GM18499 (cell line): ENCODE data around the gene AACS.
"Not testable (repeated sequence)": the region's sequence is repeated elsewhere in the genome, so short reads cannot be mapped to it uniquely, and the experiment has no call there.

Experiments
- ATAC-seq: cut with Tn5 transposase; IDR thresholded peaks from one replicate; pipeline ENCODE4 v1.9.1; 2021; ENCODE audit warnings: moderate number of reproducible peaks; ENCODE audit not compliant: insufficient read depth, unreplicated experiment

Gene AACS

GRCh38 chr12:125089083-125089482 lies 23.8 kb downstream of the AACS start:
- ATAC-seq, result no peak

DNA sequence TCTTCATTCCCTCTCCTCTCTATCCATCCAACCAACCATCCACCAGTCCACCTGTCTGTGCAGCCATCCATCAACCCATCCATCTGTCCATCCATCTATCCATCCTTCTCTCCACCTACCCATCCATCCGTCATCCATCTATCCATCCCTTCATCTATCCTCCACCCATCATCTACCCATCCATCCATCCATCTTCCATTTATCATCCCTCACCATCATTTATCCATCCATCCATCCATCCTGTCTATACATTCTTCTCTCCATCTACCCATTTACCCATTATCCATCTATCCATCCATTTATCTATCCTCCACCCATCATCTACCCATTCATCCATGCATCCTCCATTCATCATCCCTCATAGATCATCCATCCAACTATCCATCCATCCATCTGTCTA lies 24.4 kb downstream of the AACS start:
- no peak for ATAC-seq

GRCh38 chr12:125090437-125090836 lies 25.2 kb downstream of the AACS start:
- no peak for ATAC-seq

- ATAC-seq, result no peak
Measured at GRCh38 chr12:125091401-125091800, 26.2 kb downstream of the AACS start.

- no peak for ATAC-seq
Measured at GRCh38 chr12:125092108-125092871, 27.1 kb downstream of the AACS start.

DNA sequence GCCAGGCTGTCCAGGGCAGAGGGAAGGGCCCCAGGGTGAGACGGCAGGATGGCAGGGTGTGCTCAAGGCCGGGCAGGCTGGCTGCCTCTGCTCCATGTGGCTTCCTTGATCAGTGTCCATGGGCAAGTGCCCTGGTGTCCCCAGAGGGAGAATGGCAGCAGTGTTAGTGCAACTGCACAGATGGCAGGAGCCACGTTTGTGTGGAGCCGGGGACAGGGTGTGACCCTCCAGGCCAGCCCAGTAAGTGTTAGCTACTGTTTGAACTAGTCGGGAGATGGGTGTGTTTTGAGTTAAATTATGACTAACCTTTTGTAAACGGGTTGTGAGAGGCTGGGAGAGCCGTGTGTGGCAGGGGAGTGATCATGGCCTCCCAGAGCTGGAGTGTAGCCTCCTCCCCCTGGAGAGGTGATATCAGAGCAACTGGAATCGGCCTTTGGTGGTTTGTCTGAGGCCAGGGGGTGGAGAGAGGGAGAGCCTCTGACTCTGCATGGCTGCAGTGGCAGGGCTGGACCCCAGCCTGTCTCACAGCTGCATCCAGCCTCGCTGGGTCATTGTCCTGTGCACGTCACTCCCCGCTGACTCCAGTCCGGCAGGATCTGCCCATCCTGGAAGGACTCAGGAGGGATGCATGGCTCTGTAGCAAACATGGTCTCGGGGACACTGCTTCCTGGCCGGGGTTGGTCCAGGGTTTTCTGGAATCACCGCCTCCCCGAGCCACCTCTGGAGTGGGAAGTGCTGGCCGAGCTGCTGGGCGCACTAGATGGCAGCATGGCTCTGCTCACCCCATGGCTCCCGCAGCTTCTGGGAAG lies 27.8 kb downstream of the AACS start:
- no peak for ATAC-seq

GRCh38 chr12:125093681-125094330 lies 28.6 kb downstream of the AACS start:
- no peak for ATAC-seq

GRCh38 chr12:125096894-125097293 lies 31.7 kb downstream of the AACS start:
- no peak for ATAC-seq

DNA sequence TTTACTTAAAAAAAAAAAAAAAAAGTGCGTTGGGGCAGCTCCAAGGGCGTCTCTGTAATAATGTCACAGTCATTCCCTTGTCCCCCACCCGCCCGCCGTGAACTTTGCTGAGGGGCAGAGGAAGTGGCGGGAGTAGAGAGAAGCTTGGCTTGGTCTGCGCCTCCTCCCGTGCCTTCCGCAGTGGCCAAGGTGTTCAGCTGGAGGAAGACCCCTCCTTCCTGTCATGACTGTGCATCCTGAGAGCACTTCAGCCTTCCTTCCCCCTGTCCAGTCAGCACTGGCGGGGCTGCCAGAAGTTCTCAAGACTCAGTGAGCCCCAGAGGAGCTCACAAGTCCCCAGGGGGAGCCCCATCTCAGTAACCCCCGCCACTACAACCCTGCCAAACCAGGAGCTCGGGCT lies 32.2 kb downstream of the AACS start:
- ATAC-seq, result no peak

GRCh38 chr12:125098676-125099408 lies 33.6 kb downstream of the AACS start:
- ATAC-seq, result no peak

DNA sequence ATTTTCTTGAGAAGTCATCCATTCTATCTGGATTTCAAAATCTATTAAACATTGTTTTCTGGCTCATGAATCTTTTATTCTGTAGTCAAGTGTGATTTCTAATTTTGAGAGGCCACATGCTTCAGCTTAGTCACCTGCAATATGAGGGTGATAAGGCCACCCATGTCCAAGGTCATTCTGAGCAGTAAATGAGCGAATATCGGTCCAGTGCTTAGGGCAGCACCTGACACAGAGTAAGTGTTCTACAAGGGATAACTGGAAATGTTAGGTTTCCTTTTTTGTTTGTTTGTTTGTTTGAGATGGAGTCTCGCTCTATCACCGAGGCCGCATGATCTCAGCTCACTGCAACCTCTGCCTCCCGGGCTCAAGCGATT lies 34.2 kb downstream of the AACS start:
- ATAC-seq, result no peak

GRCh38 chr12:125100551-125101434 lies 35.6 kb downstream of the AACS start:
- no peak for ATAC-seq

DNA sequence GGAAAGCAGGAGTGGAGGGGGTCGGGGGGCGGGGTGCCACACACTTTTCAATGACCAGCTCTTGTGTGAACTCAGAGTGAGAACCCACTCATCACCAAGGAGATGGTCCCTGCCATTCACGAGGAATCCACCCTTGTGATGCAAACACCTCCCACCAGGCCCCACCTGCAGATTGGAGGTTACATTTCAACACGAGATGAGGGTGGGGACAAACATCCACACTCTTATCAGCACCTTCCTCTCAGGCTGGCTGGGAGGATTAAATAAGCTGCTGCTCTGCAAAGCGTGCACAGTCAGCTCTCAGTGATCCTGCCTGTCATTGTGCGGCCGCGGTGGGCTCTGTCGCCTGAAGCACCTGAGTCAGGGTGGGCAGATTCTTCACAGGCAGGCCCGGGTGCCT lies 39.7 kb downstream of the AACS start:
- ATAC-seq, result no peak

DNA sequence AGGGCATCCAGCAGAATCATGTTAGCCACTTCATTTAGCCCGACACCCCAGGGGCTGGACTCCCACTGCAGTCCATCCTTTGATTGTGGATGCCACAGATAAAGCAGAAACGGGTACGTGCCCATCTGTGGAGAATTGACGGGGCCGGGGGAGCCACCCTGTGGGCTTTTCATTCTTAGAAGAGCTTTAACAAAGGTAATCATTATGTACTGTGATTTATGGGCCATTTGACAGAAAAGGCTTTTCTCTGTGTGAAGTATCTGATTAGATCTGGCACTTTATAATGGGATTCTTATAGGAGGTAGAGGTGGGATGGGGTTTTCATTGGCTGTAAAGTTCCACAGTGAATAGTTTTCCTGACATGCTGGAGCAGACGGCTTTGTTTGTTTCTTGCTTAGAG lies 40.4 kb downstream of the AACS start:
- no peak for ATAC-seq

GRCh38 chr12:125110641-125111360 lies 45.6 kb downstream of the AACS start:
- ATAC-seq, result no peak

DNA sequence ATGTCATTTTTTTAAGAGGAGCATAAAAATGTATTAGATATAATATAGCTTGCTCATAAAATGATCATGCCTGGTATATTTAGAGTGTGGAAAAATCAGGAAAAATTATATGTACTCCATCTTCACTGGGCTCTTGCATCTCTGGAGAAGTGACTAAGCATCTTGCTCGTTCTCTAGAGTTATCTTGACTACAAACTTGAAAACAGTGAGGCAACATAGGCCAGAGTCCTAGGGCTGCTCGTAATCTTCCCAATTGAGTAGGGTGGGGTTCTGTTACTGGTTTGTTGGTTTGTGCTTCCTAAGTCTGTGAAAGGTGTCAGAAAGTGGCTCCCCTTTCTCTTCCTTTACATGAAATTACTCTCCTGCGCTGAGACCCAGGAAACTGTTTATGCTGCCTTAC lies 46.2 kb downstream of the AACS start:
- no peak for ATAC-seq

DNA sequence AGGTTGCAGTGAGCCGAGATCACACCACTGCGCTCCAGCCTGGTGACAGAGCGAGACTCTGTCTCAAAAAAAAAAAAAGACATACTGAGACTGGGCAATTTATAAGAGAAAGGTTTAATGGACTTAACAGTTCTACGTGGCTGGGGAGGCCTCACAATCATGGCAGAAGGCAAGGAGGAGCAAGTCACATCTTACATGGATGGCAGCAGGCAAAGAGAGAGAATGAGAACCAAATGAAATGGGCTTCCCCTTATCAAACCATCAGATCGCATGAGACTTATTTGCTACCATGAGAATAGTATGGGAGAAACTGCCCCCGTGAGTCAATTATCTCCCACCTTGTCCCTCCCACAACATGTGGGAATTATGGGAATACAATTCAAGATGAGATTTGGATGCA lies 47.4 kb downstream of the AACS start:
- not testable (repeated sequence) for ATAC-seq

DNA sequence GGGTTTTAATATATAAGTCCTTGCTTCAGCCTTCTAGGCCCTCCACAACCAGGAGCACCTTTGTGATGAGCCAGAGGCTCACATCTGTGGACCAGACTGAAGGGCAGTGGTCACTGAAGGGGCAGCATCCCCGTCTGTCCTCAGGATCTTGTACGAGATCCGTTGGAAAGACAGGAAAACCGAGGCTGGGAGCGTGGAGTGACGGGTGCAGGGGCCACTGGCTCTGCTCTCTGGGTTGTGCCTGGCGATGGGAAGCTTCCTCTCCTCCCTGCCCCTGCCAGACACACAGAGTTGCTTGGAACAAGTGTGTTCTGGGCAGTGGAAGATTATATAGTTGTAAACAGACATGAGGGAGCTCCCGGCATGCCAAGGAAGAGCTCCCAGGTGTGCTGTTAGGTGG lies 48.0 kb downstream of the AACS start:
- no peak for ATAC-seq

- no peak for ATAC-seq
Measured at GRCh38 chr12:125113789-125114188, 48.6 kb downstream of the AACS start.
